T-helper 1 cell treated with Interleukin-12 subunit alpha and Interleukin-12 subunit beta and Interleukin-4 antibody, amounts not matched to agents 30 μg/mL and 1 μg/mL, for 36 hours (primary cell): ENCODE results near the gene ASAH2B.
"Not testable (repeated sequence)": the region's sequence is repeated elsewhere in the genome, so short reads cannot be mapped to it uniquely, and the experiment has no call there.

ENCODE experiments used
- H3K27ac Mint-ChIP-seq: one replicate; pipeline ENCODE4 v1.8.0; 2021; ENCODE audit warnings: mild to moderate bottlenecking, mixed read lengths
- H3K27me3 Mint-ChIP-seq: one replicate; pipeline ENCODE4 v1.8.0; 2021; ENCODE audit warnings: low read depth, mixed read lengths
- H3K36me3 Mint-ChIP-seq: one replicate; pipeline ENCODE4 v1.8.0; 2021; ENCODE audit warnings: low read depth, mixed read lengths
- H3K4me1 Mint-ChIP-seq: one replicate; pipeline ENCODE4 v1.8.0; 2021; ENCODE audit warnings: low read depth, mixed read lengths
- H3K4me3 Mint-ChIP-seq: one replicate; pipeline ENCODE4 v1.8.0; 2021; ENCODE audit warnings: mild to moderate bottlenecking, moderate library complexity, mixed read lengths
- H3K9me3 Mint-ChIP-seq: one replicate; pipeline ENCODE4 v1.8.0; 2021; ENCODE audit warnings: mixed read lengths

ASAH2B gene

DNA sequence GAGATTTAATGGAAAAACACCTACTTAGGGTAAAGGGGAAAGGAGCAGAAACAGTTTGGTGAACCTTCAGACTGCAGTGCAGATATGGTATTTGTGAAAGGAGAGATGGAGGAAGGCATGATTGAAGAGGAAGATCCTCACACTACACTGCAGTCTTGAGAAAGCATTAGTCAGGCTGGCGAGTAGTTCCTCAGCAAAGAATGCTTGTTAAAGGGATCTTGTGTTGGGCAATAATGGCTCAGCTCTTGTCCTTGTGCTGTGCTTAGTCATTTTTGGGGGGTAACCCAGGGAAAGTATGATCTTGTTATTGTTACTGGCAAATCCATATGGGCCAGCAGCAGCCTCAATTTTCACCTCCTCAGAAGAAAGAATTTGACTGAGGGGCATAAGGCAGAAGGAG, 40.3 kb downstream of the ASAH2B start:
- not testable (repeated sequence) for H3K4me1 Mint-ChIP-seq, H3K27me3 Mint-ChIP-seq, H3K9me3 Mint-ChIP-seq, H3K36me3 Mint-ChIP-seq, H3K4me3 Mint-ChIP-seq, H3K27ac Mint-ChIP-seq

GRCh38 chr10:50782017-50782416, 42.3 kb downstream of the ASAH2B start:
- H3K36me3 Mint-ChIP-seq, H3K4me1 Mint-ChIP-seq, H3K4me3 Mint-ChIP-seq, H3K9me3 Mint-ChIP-seq, H3K27ac Mint-ChIP-seq, H3K27me3 Mint-ChIP-seq: not testable (repeated sequence)

GRCh38 chr10:50787962-50788361, 48.2 kb downstream of the ASAH2B start:
- peaks cover 16% of the 10 kb centered on the region for H3K27me3 Mint-ChIP-seq
- not testable (repeated sequence) for H3K36me3 Mint-ChIP-seq, H3K4me3 Mint-ChIP-seq, H3K27ac Mint-ChIP-seq, H3K9me3 Mint-ChIP-seq, H3K4me1 Mint-ChIP-seq

DNA sequence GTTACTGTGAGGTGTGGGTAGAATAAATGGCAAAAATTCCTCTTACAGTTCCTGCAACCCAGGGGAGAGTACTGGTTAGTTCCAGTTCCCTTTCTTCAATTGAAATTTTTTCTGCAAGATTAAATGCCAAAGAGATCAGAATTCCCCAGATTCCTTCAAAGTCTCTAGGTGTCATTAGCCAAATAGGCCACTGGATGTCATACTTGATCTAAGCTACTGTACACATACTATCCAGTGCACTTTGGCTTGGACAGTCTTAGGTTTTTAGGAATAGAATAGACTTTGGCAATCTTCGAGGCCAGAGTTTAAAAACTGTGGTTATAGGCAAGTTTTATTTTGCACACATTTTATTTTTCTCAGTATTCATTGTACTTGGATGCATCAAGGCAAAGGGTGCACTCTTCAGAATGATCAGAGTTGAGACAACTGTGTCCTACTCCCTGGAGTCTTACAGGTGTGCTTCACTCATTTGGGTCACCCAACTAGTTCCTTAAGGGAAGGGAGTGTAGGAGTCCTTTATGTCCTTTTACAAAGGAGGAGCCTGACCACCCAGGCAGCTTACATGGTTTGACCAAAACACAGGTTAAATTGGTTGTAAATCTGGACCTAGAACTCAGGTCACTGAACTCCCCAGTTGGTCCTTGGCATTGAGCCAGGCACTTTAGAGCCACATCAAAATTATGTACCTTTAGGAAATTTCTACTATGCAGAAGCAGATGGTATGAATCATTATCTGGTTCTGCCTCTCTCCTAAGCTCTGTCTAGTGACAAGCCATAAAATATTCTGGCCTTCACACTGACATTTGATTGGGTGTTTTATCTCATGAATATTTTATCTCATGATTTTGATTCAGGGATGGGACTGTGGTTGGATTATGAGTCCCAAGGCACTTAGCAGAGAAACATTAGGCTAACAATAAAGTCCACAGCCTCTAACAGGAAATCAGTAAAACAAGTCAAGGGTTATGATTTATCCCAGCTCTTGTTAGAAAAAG, 49.5 kb downstream of the ASAH2B start:
- H3K27ac Mint-ChIP-seq = no peak overlapping the region
- H3K9me3 Mint-ChIP-seq = peaks cover 7% of the 10 kb centered on the region
- no peaks in the 10 kb centered on the region for H3K4me1 Mint-ChIP-seq
- H3K27me3 Mint-ChIP-seq = peaks cover 18% of the 10 kb centered on the region
- H3K4me3 Mint-ChIP-seq = no peak overlapping the region
- H3K36me3 Mint-ChIP-seq = no peaks in the 10 kb centered on the region

- Mint-ChIP-seq H3K27ac (no peak overlapping the region), H3K4me1 (no peaks in the 10 kb centered on the region), H3K9me3 (no peaks in the 10 kb centered on the region), H3K4me3 (no peak overlapping the region), H3K27me3 (peaks cover 18% of the 10 kb centered on the region), H3K36me3 (no peaks in the 10 kb centered on the region)
These were observed 54.8 kb downstream of the ASAH2B start for GRCh38 chr10:50794490-50794889.

DNA sequence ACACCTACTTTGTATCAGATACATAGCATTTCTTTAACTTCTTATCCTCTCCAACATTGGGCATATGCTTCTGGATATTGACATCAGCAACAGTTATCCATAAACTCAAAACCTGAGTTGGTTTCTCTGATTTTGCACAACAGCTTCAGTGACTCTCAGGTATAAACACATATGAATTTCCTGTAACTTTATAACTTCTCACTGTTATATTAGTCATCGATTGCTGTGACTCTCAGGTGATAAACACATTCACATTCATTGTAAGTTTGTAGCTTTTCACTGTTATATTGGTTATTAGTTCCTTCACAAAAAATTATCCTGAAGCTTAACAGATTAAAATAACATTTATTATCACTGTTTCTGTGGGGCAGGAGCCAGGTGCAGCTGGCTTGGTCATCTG, 57.0 kb downstream of the ASAH2B start:
- H3K9me3 Mint-ChIP-seq = no peaks in the 10 kb centered on the region
- no peak overlapping the region for H3K4me3 Mint-ChIP-seq
- H3K27me3 Mint-ChIP-seq = peaks cover 22% of the 10 kb centered on the region
- no peak overlapping the region for H3K27ac Mint-ChIP-seq
- no peaks in the 10 kb centered on the region for H3K4me1 Mint-ChIP-seq
- H3K36me3 Mint-ChIP-seq = no peaks in the 10 kb centered on the region

DNA sequence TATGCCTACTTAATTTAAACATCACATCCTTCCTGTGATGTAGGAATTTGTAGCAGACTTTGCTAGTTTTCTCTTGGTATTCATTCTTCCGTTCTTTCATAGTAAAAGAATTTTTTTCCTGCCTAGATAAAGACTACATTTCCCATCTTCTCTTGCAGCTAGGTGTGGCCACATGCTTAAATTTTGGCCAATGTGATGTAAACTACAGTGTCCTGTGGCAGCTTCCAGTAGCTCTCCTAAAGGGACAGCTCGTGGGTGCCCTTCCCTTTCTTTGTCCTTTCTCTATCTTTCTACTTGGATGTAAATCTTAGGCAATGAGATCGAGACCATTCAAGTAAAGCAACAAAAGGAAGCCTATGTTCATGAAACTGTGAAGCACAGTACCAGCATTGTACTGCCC, 58.6 kb downstream of the ASAH2B start:
- Mint-ChIP-seq H3K4me1 (no peaks in the 10 kb centered on the region), H3K9me3 (no peaks in the 10 kb centered on the region), H3K36me3 (no peaks in the 10 kb centered on the region), H3K4me3 (no peak overlapping the region), H3K27ac (no peak overlapping the region), H3K27me3 (peaks cover 16% of the 10 kb centered on the region)

DNA sequence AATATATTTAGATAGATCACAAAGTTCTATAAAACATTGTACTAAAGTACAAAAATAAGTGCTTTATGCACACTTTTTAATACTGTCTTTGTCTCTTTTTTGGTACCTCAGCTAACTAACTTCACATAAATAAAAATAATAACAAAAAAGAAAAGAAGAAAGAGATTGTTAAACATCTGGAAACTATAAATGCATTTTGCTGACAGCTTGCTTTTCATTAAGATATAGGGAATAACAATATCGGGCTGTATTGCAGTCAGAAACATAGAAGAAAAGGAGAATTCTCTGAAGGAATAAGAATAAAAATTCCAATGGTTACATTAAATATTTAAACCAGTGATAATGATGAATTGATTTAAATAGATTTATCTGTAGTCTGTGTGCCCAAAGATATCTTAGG, 59.9 kb downstream of the ASAH2B start:
- no peaks in the 10 kb centered on the region for H3K36me3 Mint-ChIP-seq
- H3K4me1 Mint-ChIP-seq = no peaks in the 10 kb centered on the region
- peaks cover 14% of the 10 kb centered on the region for H3K27me3 Mint-ChIP-seq
- no peaks in the 10 kb centered on the region for H3K9me3 Mint-ChIP-seq
- no peak overlapping the region for H3K4me3 Mint-ChIP-seq
- H3K27ac Mint-ChIP-seq = no peak overlapping the region

DNA sequence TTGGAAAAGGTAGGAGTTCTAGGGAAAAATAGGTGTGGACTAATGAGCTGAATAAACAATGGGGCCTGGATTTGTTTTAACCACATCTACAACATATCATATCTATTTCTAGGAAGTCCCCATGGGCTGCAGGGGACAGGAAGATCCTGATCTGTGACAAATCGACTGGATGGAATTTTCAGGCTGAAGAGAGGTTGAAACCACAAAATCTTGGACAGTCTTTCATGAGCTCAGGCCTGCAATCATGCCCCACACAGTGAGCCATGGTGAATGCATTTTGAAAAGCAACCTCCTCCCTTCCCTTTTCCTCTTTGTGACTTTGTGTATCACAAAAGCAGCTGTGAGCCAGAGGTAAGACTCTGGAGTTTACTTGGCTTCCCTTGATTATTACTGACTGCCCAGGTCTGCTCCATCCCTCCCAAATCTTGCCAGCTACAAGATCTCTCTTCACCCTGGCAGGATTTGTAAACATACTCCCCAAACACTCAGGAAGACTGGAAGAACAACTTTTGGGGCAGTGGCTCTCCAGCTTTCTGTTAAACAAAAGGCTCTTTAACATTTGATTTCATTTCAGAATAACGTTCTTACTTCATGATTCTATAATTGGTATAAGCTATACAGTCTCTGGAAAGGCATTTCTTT, 66.4 kb downstream of the ASAH2B start:
- no peak overlapping the region for H3K27ac Mint-ChIP-seq
- H3K27me3 Mint-ChIP-seq = peaks cover 15% of the 10 kb centered on the region
- H3K4me3 Mint-ChIP-seq = no peak overlapping the region
- no peaks in the 10 kb centered on the region for H3K4me1 Mint-ChIP-seq
- H3K36me3 Mint-ChIP-seq = no peaks in the 10 kb centered on the region
- H3K9me3 Mint-ChIP-seq = no peaks in the 10 kb centered on the region

GRCh38 chr10:50807851-50808776, 68.4 kb downstream of the ASAH2B start:
- Mint-ChIP-seq H3K4me1 (no peaks in the 10 kb centered on the region), H3K27me3 (peaks cover 13% of the 10 kb centered on the region), H3K27ac (no peak overlapping the region), H3K9me3 (no peaks in the 10 kb centered on the region), H3K36me3 (no peaks in the 10 kb centered on the region), H3K4me3 (no peak overlapping the region)
